Measurements from ENCODE around the gene CPS1. TPM values are rescaled to one million over a fixed set of nuclear protein-coding genes. Genes with fewer than 3 reads are reported as not detected.

Gene CPS1
- total and polyA plus RNA-seq, 2 of the 4 experiments (the other 2 are of a cell fraction), result 5.4 to 20.1 TPM

- Histone ChIP-seq H3K23ac (ENCODE audit: low read depth, low read length) (no peak overlapping the region), H3K9me3 (ENCODE audit: control insufficient read depth, insufficient read depth, low read length) (no peaks in the 10 kb centered on the region), H3K9me1 (ENCODE audit: insufficient read depth, low read length) (no peaks in the 10 kb centered on the region), H2BK15ac (ENCODE audit: low read depth, low read length) (no peak overlapping the region), H4K5ac (ENCODE audit: low read depth, low read length) (no peak overlapping the region), H2AK9ac (replicated peaks; ENCODE audit: low read depth, low read length, poor library complexity) (no peak overlapping the region), H4K20me1 (ENCODE audit: insufficient read depth, low read length) (no peaks in the 10 kb centered on the region), H3K9ac (ENCODE audit: low read depth, low read length) (no peak overlapping the region), H2BK120ac (ENCODE audit: low read depth, low read length) (no peak overlapping the region), H4K91ac (ENCODE audit: insufficient read depth, low read depth, low read length) (no peak overlapping the region), H2AFZ (replicated peaks; ENCODE audit: low read length, poor library complexity) (no peak overlapping the region), H3K4me2 (ENCODE audit: low read depth, low read length) (no peak overlapping the region), H3K27ac (ENCODE audit: insufficient read depth, low read length) (no peak overlapping the region), H3K56ac (ENCODE audit: extremely low read depth, insufficient read depth, low read length) (no peak overlapping the region), H3K4me3 (ENCODE audit: insufficient read depth, low read depth, low read length) (no peak overlapping the region), H3K27me3 (ENCODE audit: control insufficient read depth, insufficient read depth, low read length) (no peaks in the 10 kb centered on the region), H2BK20ac (ENCODE audit: low read depth, low read length) (no peak overlapping the region), H3K14ac (replicated peaks; ENCODE audit: low read depth, low read length) (no peak overlapping the region), H2AK5ac (ENCODE audit: low read depth, low read length) (no peak overlapping the region), H3K79me1 (ENCODE audit: low read depth in 1 of 2, low read length in 2 of 2) (no peaks in the 10 kb centered on the region), H2BK5ac (ENCODE audit: low read depth, low read length, poor library complexity, severe bottlenecking) (no peak overlapping the region), H3K4ac (ENCODE audit: low read depth, low read length) (no peak overlapping the region), H3K18ac (ENCODE audit: low read depth, low read length) (no peak overlapping the region), H4K8ac (ENCODE audit: low read depth in 2 of 2, low read length in 2 of 2) (no peak overlapping the region), H3K4me1 (ENCODE audit: control insufficient read depth, insufficient read depth, low read length) (no peaks in the 10 kb centered on the region), H3K36me3 (ENCODE audit: control insufficient read depth, insufficient read depth, low read length) (no peaks in the 10 kb centered on the region)
- no peak for ATAC-seq (ENCODE audit: low read depth)
- dilution Hi-C loops (cut with HindIII; ENCODE audit: low sequenced_read_pairs, unreplicated experiment), result no loop called here
- intact Hi-C loops (cut with micrococcal nuclease), result no loop called here
- CTCF ChIA-PET, result no interaction called here
- TF ChIP-seq CHD1 (IDR thresholded peaks at IDR 0.05; ENCODE audit: low read depth, low read length) (no peak), CEBPB (IDR thresholded peaks at IDR 0.05; ENCODE audit: low read depth, low read length) (no peak), SMC3 (IDR thresholded peaks at IDR 0.05; ENCODE audit: low read depth, low read length) (no peak), RAD21 (IDR thresholded peaks at IDR 0.05; ENCODE audit: low read length) (no peak), USF2 (IDR thresholded peaks at IDR 0.05; ENCODE audit: low read depth, low read length) (no peak), MXI1 (IDR thresholded peaks at IDR 0.05; ENCODE audit: borderline replicate concordance, low read depth, low read length) (no peak), RFX5 (IDR thresholded peaks at IDR 0.05; ENCODE audit: low read depth, low read length) (no peak), POLR2A (IDR thresholded peaks at IDR 0.05; ENCODE audit: low read depth, low read length) (no peak), ELK1 (IDR thresholded peaks at IDR 0.05; ENCODE audit: borderline replicate concordance, low read depth, low read length) (no peak), FOS (IDR thresholded peaks at IDR 0.05; ENCODE audit: low read depth, low read length) (no peak)
- TF ChIP-seq, protein P1, sequence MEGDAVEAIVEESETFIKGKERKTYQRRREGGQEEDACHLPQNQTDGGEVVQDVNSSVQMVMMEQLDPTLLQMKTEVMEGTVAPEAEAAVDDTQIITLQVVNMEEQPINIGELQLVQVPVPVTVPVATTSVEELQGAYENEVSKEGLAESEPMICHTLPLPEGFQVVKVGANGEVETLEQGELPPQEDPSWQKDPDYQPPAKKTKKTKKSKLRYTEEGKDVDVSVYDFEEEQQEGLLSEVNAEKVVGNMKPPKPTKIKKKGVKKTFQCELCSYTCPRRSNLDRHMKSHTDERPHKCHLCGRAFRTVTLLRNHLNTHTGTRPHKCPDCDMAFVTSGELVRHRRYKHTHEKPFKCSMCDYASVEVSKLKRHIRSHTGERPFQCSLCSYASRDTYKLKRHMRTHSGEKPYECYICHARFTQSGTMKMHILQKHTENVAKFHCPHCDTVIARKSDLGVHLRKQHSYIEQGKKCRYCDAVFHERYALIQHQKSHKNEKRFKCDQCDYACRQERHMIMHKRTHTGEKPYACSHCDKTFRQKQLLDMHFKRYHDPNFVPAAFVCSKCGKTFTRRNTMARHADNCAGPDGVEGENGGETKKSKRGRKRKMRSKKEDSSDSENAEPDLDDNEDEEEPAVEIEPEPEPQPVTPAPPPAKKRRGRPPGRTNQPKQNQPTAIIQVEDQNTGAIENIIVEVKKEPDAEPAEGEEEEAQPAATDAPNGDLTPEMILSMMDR (conservative IDR thresholded peaks at IDR 0.05; ENCODE audit: low read depth, low read length), result no peak
- WGBS, 2 experiments (ENCODE audit: extremely low coverage in 2 of 2, insufficient read length in 1 of 2), result no CpG with 5 or more reads among the region's 3 CpGs
- no peak for DNase-seq
- POLR2A ChIA-PET (ENCODE audit: unreplicated experiment), result no interaction called here
- in situ Hi-C loops (cut with MboI; ENCODE audit: low sequenced_read_pairs), result no loop called here
- no TSS peak for BruUV-seq (replicated peaks)
Observed at GRCh38 chr2:210671065-210671464, 114.7 kb downstream of the CPS1 start.

Measured in IMR-90 (cell line).